ENCODE measurements around the gene GRIK3.

Gene GRIK3

GRCh38 chr1:37042506-37042905, 8.2 kb upstream of the GRIK3 start:
- no peak for DNase-seq

DNA sequence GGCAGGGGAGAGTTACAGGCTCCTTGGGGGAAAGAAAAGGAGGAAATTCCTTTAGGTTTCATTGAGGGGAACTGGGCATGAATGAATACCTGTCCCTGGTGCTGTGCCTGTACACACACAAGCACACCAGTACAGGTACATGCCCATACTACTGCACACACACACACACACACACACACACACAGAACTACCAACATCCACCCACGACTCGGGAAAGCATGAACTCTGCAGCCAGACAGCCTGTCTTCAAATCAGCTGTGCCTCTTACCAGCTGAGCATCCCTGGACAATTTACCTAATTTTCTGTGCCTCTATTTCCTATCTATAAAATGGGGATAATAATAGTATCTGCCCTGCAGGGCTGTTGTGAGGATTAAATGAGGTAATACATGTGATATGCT, 7.2 kb upstream of the GRIK3 start:
- DNase-seq, result no peak

- DNase-seq, result no peak
Measured at GRCh38 chr1:37040773-37041172, 6.5 kb upstream of the GRIK3 start.

DNA sequence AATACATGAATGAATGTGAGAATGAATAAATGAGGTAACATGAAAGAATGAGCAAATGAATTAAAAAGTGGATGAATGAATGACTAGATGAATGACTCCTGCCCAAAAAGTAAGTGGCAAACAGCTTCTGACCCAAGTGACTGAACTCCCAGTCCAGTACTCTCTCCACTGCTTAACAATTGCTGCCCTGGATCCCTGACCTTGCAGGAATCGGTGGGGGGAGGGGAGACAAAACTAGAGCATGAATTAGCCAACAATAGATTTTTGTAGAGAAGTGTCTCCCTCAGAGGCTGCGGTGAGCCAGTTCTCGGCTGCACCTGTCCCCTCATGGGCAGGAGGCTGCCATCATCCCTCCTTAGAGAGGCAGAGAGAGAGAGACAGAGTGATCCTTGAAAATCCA, 5.9 kb upstream of the GRIK3 start:
- DNase-seq, result no peak

- DNase-seq, result no peak
Measured at GRCh38 chr1:37038227-37039093, 4.1 kb upstream of the GRIK3 start.

DNA sequence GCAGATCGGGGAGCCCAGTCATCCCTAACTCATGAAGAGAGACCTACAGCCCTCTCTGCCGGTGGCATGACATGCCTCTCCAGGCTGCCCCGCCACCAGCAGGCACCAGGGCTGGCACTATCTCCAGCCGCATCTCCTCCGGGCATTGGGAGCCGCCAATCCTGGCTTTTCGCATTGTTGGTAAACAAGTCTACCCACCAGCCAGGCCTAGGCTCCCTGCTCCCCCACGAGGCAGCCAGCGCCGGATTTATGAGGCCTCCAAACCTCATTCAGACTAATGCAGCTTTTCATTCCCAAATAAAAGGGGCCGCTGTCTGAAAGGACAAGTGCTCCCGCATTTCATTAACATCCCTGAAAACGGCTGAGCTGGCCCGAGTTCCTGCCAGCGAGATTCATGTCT, 3.4 kb upstream of the GRIK3 start:
- DNase-seq, result no peak

DNA sequence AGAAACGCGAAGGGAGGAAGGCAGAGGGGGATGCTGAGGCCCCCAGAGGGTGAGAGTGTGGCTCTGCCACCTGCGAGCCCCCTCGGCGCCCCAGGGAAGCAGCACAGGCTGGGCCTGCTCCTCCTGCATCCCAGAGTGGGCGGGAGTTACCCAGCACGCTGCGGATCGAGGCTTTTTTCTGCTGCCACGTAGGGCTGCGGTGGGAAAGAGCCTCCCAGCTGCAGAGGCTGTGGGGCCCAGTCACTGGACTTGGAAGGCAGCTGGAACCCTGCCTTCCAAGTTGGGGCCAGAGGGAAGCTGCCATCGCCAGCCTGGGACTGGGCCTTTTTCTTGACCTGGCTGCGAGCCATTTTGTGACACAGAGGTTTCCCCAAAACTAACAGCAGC, 2.3 kb upstream of the GRIK3 start:
- DNase-seq, result no peak

DNA sequence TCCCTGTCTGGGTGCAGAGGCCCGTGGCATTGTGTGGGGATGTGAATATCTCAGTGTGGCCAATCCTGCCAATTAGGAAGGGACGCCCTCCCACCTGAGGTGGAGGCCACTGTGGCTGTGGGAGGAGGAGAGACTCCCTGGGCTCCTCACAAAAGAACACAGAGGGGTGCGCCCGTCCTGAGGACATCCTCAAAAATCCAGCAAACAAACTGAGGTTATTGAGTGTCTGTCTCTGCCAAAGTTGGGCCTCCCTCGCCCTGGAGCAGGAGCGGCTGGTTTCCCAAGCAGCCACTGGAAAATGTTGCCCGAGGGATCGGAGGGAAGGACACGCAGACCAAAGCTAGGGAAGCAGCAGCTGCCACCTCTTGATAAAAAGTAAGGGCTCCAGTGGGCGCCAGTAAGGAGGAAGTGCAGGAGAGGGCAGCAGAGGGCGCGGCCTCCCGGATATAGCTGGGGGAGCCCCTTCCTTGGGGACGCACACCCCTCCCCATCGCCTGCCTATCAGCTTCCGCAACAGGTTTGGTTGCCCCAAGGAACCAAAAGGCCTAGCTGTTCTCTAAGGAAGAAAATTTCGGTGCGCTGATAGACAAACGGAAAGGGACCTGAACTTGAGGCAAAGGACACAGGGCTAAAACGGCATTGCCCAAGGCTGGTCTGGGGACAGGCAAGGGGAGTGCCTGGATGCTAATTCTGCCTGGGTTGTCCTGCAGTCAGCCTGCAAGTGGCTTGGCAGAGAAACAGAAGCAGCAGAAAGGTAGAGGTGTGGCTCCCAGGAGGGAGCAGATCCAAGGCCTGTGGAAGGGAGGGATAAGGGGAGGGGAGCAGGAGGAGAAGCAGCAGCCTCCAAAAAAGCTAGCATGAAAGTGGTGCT, 1.7 kb upstream of the GRIK3 start:
- no peak for DNase-seq

- DNase-seq, result no peak
Measured at GRCh38 chr1:37035014-37035691, 838 bp upstream of the GRIK3 start.

GRCh38 chr1:37033355-37034101, 787 bp downstream of the GRIK3 start:
- no peak for DNase-seq

GRCh38 chr1:37032660-37033354, 1.5 kb downstream of the GRIK3 start:
- DNase-seq, result no peak

GRCh38 chr1:37031871-37032270, 2.4 kb downstream of the GRIK3 start:
- DNase-seq, result no peak

- DNase-seq, result no peak
Measured at GRCh38 chr1:37031429-37031828, 2.9 kb downstream of the GRIK3 start.

DNA sequence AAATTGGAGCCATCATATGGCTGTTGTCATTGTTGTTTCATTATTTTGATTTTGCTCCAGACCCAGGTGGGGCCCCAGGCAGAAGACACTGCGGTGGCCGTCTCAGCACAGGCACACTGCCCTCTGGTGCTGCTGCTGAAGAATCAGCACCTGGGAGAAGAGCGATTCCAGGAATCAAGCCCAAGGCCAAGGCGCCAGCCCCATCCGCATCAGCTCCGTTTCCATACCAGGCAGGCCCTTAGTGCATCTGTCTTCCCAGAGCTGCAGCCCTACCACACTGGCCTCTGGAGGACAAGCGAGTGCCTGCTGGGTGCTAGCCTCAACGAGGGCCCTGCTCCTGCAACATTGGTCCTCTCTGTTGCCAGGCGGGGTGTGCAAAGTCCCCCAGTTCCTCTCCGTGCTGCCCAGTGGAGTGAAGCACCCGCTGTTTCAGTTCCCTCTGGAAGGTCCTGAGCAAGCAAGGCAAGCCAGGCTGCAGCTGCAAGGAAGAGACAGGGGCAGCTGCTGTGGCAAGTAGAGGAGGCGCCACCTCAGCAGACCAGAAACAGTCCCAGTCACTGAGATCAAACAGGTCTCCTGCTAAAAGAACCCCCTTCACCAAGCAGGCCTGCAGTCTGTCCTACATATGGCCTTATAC, 5.2 kb downstream of the GRIK3 start:
- no peak for DNase-seq

GRCh38 chr1:37021502-37021901, 12.8 kb downstream of the GRIK3 start:
- no peak for DNase-seq

DNA sequence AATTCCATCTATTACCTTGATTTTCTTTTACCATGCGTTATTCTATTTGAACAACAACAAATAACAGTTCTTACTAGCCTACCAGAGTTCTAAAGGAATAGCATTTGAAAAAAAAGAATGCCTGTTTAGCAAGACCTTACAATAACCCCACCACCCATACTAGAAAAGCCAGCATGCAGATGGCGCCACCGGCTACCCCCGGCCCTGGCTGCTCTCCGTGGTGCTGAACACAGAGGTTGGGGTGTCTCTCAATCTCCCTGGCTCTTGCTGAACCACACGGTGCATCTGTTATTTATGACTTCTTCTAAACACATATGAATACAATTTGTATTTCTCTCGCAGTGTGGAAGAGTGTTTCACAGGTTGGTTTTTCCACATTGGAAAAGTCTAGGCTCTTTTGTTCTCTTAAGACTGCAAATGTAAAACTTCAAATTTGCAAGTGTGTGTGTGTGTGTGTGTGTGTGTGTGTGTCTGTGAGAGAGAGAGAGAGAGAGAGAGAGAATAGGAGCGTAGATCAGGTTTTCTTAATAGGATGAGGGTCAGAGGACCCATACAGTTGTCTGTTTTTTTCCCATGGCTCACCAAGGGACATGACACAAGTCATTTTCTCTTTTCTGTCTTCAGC, 13.6 kb downstream of the GRIK3 start:
- no peak for DNase-seq

GRCh38 chr1:37018510-37018909, 15.8 kb downstream of the GRIK3 start:
- DNase-seq, result no peak

GRCh38 chr1:37017720-37018119, 16.6 kb downstream of the GRIK3 start:
- no peak for DNase-seq

DNA sequence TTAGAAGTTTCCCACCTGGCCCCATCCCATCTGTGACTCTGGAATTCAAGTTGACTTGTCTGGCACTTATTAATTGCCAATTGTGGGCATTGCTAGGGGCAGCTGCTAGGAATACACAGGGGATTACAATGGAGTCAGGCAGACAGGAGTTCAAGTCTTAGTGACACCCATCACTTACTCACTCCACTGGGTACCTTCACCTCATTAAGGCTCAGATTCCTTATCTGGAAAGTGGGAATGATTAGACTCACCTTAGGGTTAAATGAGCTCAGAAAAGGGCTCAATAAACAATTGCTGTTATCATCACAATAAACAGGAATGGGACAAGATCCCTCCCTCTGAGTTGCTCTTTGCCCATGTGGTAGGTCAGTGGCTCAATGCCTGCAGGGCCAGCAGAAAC, 18.2 kb downstream of the GRIK3 start:
- no peak for DNase-seq

DNA sequence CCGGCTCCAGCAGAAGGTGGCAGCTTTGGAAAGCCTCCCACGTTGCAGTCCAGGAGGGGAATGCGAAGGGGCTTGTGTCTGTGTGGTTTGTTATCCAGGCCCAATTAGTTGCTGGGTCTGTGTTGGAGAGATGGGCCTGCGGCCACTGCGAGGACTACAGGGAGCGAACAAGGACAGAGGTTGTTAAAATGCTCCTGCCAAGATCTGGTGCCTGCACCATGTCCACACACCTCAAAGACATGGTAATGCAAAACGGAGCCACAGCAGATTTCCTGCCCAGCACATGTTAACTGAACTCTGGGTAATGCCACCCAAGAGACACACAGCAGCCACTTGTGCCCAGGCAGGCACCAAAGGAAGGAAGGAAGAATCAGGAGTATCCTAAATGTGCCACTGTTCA, 18.6 kb downstream of the GRIK3 start:
- DNase-seq, result no peak

GRCh38 chr1:37012226-37012625, 22.1 kb downstream of the GRIK3 start:
- no peak for DNase-seq
